ENCODE measurements around the gene LDLRAD4.

Gene LDLRAD4

GRCh38 chr18:13450289-13451212, 232.0 kb downstream of the LDLRAD4 start:
- TF ChIP-seq FOXM1 (IDR thresholded peaks at IDR 0.05; ENCODE audit: borderline replicate concordance, low read depth) (no peak), MAX (IDR thresholded peaks at IDR 0.05) (no peak), REST (IDR thresholded peaks at IDR 0.05; ENCODE audit: low read depth) (no peak), TCF12 (IDR thresholded peaks at IDR 0.05; ENCODE audit: low read depth) (no peak), RAD21 (IDR thresholded peaks at IDR 0.05; ENCODE audit: low read depth) (no peak), USF1 (IDR thresholded peaks at IDR 0.05) (no peak), NFIC (IDR thresholded peaks at IDR 0.05) (no peak), YY1 (IDR thresholded peaks at IDR 0.05; ENCODE audit: low read depth) (no peak), EP300 (IDR thresholded peaks at IDR 0.05; ENCODE audit: borderline replicate concordance) (no peak), TAF1 (IDR thresholded peaks at IDR 0.05; ENCODE audit: low read depth) (no peak), EGR1 (IDR thresholded peaks at IDR 0.05) (no peak), TEAD4 (IDR thresholded peaks at IDR 0.05) (no peak), ZBTB7A (IDR thresholded peaks at IDR 0.05; ENCODE audit: low read depth) (no peak), CEBPB (IDR thresholded peaks at IDR 0.05) (no peak), CREB1 (IDR thresholded peaks at IDR 0.05; ENCODE audit: low read depth) (no peak)

GRCh38 chr18:13451213-13451540, 232.6 kb downstream of the LDLRAD4 start:
- TF ChIP-seq REST (IDR thresholded peaks at IDR 0.05; ENCODE audit: low read depth) (no peak), ZBTB7A (IDR thresholded peaks at IDR 0.05; ENCODE audit: low read depth) (no peak), USF1 (IDR thresholded peaks at IDR 0.05) (no peak), TEAD4 (IDR thresholded peaks at IDR 0.05) (no peak), NFIC (IDR thresholded peaks at IDR 0.05) (no peak), EGR1 (IDR thresholded peaks at IDR 0.05) (no peak), CEBPB (IDR thresholded peaks at IDR 0.05) (no peak), TAF1 (IDR thresholded peaks at IDR 0.05; ENCODE audit: low read depth) (no peak), CREB1 (IDR thresholded peaks at IDR 0.05; ENCODE audit: low read depth) (no peak)

- TF ChIP-seq TAF1 (IDR thresholded peaks at IDR 0.05; ENCODE audit: low read depth) (no peak), EP300 (IDR thresholded peaks at IDR 0.05; ENCODE audit: borderline replicate concordance) (no peak), EGR1 (IDR thresholded peaks at IDR 0.05) (no peak), USF1 (IDR thresholded peaks at IDR 0.05) (no peak)
These were observed 233.3 kb downstream of the LDLRAD4 start for GRCh38 chr18:13451661-13452387.

- TF ChIP-seq TAF1 (IDR thresholded peaks at IDR 0.05; ENCODE audit: low read depth), result no peak
- no peak for TF ChIP-seq TEAD4 (IDR thresholded peaks at IDR 0.05)
- no peak for TF ChIP-seq EP300 (IDR thresholded peaks at IDR 0.05; ENCODE audit: borderline replicate concordance)
- no peak for TF ChIP-seq USF1 (IDR thresholded peaks at IDR 0.05)
- no peak for TF ChIP-seq TCF12 (IDR thresholded peaks at IDR 0.05; ENCODE audit: low read depth)
- no peak for TF ChIP-seq CREB1 (IDR thresholded peaks at IDR 0.05; ENCODE audit: low read depth)
- no peak for TF ChIP-seq MAX (IDR thresholded peaks at IDR 0.05)
- TF ChIP-seq ZBTB7A (IDR thresholded peaks at IDR 0.05; ENCODE audit: low read depth), result no peak
- no peak for TF ChIP-seq RAD21 (IDR thresholded peaks at IDR 0.05; ENCODE audit: low read depth)
- TF ChIP-seq EGR1 (IDR thresholded peaks at IDR 0.05), result no peak
- no peak for TF ChIP-seq REST (IDR thresholded peaks at IDR 0.05; ENCODE audit: low read depth)
- no peak for TF ChIP-seq YY1 (IDR thresholded peaks at IDR 0.05; ENCODE audit: low read depth)
- no peak for TF ChIP-seq NFIC (IDR thresholded peaks at IDR 0.05)
- no peak for TF ChIP-seq FOXM1 (IDR thresholded peaks at IDR 0.05; ENCODE audit: borderline replicate concordance, low read depth)
- no peak for TF ChIP-seq CEBPB (IDR thresholded peaks at IDR 0.05)
These were observed 233.8 kb downstream of the LDLRAD4 start for GRCh38 chr18:13452388-13452811.
